Measurements from ENCODE around the gene L3MBTL2.

- TF ChIP-seq, protein P1, sequence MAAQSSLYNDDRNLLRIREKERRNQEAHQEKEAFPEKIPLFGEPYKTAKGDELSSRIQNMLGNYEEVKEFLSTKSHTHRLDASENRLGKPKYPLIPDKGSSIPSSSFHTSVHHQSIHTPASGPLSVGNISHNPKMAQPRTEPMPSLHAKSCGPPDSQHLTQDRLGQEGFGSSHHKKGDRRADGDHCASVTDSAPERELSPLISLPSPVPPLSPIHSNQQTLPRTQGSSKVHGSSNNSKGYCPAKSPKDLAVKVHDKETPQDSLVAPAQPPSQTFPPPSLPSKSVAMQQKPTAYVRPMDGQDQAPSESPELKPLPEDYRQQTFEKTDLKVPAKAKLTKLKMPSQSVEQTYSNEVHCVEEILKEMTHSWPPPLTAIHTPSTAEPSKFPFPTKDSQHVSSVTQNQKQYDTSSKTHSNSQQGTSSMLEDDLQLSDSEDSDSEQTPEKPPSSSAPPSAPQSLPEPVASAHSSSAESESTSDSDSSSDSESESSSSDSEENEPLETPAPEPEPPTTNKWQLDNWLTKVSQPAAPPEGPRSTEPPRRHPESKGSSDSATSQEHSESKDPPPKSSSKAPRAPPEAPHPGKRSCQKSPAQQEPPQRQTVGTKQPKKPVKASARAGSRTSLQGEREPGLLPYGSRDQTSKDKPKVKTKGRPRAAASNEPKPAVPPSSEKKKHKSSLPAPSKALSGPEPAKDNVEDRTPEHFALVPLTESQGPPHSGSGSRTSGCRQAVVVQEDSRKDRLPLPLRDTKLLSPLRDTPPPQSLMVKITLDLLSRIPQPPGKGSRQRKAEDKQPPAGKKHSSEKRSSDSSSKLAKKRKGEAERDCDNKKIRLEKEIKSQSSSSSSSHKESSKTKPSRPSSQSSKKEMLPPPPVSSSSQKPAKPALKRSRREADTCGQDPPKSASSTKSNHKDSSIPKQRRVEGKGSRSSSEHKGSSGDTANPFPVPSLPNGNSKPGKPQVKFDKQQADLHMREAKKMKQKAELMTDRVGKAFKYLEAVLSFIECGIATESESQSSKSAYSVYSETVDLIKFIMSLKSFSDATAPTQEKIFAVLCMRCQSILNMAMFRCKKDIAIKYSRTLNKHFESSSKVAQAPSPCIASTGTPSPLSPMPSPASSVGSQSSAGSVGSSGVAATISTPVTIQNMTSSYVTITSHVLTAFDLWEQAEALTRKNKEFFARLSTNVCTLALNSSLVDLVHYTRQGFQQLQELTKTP (IDR thresholded peaks at IDR 0.05; ENCODE audit: low read depth in 1 of 2, partially characterized antibody in 2 of 2) = no peak
- TF ChIP-seq PHF20 (IDR thresholded peaks at IDR 0.05; ENCODE audit: partially characterized antibody) (no peak), FIP1L1 (IDR thresholded peaks at IDR 0.05; ENCODE audit: low read depth, low read length, poor library complexity, severe bottlenecking) (no peak), YY1 (IDR thresholded peaks at IDR 0.05; ENCODE audit: borderline replicate concordance in 1 of 3, control insufficient read depth in 1 of 3, extremely low read depth in 1 of 3, insufficient read depth in 3 of 3, insufficient read length in 1 of 3, insufficient replicate concordance in 2 of 3, low read depth in 1 of 3, low read length in 2 of 3) (no peak), ZBTB26 (CRISPR knock-in tag; IDR thresholded peaks at IDR 0.05) (no peak), JUND (IDR thresholded peaks at IDR 0.05; ENCODE audit: borderline replicate concordance, low read depth, low read length) (no peak), JUND (tag; IDR thresholded peaks at IDR 0.05; ENCODE audit: borderline replicate concordance, low read depth, low read length) (no peak), TAF1 (IDR thresholded peaks at IDR 0.05; ENCODE audit: control insufficient read depth, extremely low read depth, insufficient read depth, low read length, severe bottlenecking) (no peak), MAFK (IDR thresholded peaks at IDR 0.05; ENCODE audit: low read length) (no peak), PBX2 (CRISPR knock-in tag; IDR thresholded peaks at IDR 0.05; ENCODE audit: low read depth) (no peak), PBX2 (tag; conservative IDR thresholded peaks at IDR 0.05; ENCODE audit: low read depth) (no peak), MAX (CRISPR knock-in tag; IDR thresholded peaks at IDR 0.05) (no peak), HMGXB4 (CRISPR knock-in tag; IDR thresholded peaks at IDR 0.05) (no peak), MAFG (tag; conservative IDR thresholded peaks at IDR 0.05) (no peak)
- TF ChIP-seq, protein P2, sequence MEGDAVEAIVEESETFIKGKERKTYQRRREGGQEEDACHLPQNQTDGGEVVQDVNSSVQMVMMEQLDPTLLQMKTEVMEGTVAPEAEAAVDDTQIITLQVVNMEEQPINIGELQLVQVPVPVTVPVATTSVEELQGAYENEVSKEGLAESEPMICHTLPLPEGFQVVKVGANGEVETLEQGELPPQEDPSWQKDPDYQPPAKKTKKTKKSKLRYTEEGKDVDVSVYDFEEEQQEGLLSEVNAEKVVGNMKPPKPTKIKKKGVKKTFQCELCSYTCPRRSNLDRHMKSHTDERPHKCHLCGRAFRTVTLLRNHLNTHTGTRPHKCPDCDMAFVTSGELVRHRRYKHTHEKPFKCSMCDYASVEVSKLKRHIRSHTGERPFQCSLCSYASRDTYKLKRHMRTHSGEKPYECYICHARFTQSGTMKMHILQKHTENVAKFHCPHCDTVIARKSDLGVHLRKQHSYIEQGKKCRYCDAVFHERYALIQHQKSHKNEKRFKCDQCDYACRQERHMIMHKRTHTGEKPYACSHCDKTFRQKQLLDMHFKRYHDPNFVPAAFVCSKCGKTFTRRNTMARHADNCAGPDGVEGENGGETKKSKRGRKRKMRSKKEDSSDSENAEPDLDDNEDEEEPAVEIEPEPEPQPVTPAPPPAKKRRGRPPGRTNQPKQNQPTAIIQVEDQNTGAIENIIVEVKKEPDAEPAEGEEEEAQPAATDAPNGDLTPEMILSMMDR (IDR thresholded peaks at IDR 0.05 in 2 of 3, conservative IDR thresholded peaks at IDR 0.05 in 1 of 3; ENCODE audit: insufficient read depth in 2 of 3, low read depth in 1 of 3, low read length in 3 of 3) = no peak
Measured at GRCh38 chr22:41264408-41264941, 59.4 kb downstream of the L3MBTL2 start.

Measured in K562 (cell line).